GM20000 (cell line): Measurements from ENCODE around the gene SLC35F3.
"Not testable (repeated sequence)": the region's sequence is repeated elsewhere in the genome, so short reads cannot be mapped to it uniquely, and the experiment has no call there.

Experiments
- DNase-seq: peaks from one replicate; pipeline ENCODE4 v3.0.0; 2012; ENCODE audit warnings: low spot score
- CTCF ChIP-seq: IDR thresholded peaks from 2 replicates; pipeline ENCODE4 v1.5.1; 2012; ENCODE audit warnings: mild to moderate bottlenecking, control low read depth; ENCODE audit errors: extremely low read depth, missing control alignments

Gene SLC35F3

DNA sequence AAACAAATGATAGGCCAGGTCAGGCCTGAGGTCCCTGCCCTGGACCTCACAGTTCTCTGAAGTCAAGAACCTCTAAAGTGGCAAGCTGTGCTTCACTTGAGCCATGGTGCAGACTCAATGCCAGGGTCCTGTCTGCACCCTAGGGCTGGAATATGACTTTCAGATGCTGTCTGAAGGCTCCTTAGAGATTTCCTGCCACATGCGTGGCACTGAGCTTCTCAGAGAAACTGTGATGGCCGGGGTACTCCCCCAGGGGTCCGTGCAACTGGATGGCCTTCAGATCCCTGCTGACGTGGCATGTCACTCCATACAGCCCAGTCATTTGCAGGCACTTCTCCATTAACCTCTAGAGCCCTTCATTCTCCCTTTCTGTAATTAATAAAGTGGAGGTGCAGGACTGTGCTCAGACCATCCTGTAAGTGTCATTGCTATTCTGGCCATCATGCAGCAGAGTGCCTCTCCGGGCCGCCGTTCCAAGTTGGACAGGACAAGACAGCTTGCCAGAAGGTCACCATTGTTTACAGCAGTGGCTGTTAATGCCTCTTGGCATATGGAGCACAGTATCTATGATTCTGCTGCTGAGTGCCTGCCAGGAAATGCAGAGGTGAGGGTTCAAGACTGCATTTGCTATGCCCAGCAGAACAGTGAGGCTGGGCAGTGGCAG is 263.7 kb downstream of the SLC35F3 start:
- no peak for TF ChIP-seq CTCF
- DNase-seq = no peak

GRCh38 chr1:234169161-234169849 is 264.8 kb downstream of the SLC35F3 start:
- no peak for TF ChIP-seq CTCF
- no peak for DNase-seq

GRCh38 chr1:234170067-234170466 is 265.6 kb downstream of the SLC35F3 start:
- DNase-seq = no peak
- TF ChIP-seq CTCF = no peak

DNA sequence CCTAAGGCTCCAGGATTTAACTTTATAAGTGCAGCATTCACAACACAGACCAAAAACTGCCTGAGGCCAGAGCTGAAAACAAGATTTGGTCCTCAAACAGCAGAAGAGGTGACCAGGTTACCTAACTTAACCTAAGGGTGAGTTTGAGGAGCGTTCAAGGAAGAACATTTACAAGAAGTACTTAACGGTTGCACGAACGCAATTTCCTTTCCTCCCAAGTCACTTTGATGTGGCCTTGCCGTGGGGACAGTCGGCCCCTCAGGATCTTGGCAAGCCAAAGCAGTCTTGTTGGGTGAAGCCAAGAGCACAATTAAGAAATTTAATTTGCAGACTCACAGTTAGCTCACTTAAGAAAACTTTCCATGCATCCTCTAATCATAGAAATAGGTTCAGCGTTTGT is 266.1 kb downstream of the SLC35F3 start:
- DNase-seq = no peak
- no peak for TF ChIP-seq CTCF

DNA sequence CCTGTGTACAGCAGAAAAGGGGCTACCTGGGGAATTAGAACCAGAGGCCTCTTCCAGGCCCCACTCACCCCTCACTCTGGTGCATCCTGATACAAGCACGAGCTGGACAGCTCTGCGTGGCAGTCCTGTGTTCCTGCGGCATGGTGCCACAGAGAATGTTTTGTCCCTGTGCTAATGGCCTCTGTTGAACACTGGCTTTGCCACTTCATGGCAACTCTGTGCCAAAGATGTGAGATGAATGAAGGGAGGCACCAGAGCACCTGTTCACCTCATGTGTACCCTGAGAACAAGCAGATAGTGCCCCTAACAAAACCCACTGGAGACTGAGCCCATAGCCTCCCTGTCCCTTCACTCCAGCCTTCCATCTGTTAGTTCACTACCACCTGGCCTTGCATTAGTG is 269.5 kb downstream of the SLC35F3 start:
- no peak for TF ChIP-seq CTCF

GRCh38 chr1:234175363-234175762 is 270.9 kb downstream of the SLC35F3 start:
- DNase-seq = no peak
- TF ChIP-seq CTCF = no peak

More for the DNA sequence above, 269.5 kb downstream of the SLC35F3 start:
- no peak for DNase-seq

DNA sequence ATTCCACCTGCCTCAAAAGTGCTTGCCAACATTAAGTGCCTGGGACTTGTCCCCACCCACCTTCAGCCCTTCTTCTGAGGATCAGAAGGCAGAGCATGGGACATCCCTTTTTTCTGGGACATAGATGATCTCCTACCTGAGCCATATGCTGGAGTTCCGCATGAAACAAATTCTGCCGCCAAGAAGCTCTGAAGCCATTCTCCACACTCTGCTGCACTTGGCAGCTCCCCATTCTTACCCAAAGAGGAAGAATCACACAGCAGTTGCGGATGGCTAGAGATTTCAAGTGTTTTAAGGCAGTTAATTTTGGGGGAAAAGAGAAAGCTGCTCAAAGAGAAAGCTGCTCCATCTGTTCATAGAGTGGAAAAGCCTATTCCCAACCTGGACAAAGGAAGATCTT is 271.5 kb downstream of the SLC35F3 start:
- TF ChIP-seq CTCF = no peak
- DNase-seq = no peak

DNA sequence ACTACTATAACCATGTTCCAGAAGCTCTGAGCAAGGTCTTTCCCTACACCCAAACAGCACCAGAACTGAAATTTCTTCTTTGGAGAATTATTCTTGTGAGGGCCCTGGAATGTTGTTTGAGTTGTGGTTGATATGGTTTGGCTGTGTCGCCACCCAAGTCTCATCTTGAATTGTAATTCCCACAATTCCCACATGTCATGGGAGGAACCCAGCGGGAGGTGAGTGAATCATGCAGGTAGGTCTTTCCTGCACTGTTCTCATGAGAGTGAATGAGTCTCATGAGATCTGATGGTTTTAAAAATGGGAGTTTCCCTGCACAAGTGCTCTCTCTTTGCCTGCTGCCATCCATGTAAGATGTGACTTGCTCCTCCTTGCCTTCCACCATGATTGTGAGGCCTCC is 272.4 kb downstream of the SLC35F3 start:
- DNase-seq = not testable (repeated sequence)
